SK-N-SH (cell line): Measurements from ENCODE around the gene SLC4A9. TPM values are rescaled to one million over a fixed set of nuclear protein-coding genes. Genes with fewer than 3 reads are reported as not detected.

Experiments
- CTCF ChIA-PET: fragments of 300-600, 350-600 bp; formaldehyde crosslinking; extraction: SDS; loops from one replicate; lab custom pipeline; 2021; lab: Yijun Ruan, JAX
- POLR2A ChIA-PET: fragments of 350-600 bp; sonication (Branson Sonifier 250); formaldehyde crosslinking; extraction: SDS; loops from one replicate; lab custom pipeline; 2020; ENCODE audit warnings: antibody characterized with exemption, inconsistent platforms; lab: Yijun Ruan, JAX
- DNase-seq: peaks from one replicate; pipeline ENCODE4 v3.0.0; 2012
- H2AFZ ChIP-seq: fragments of 200-600 bp; sonication (generic); 2 replicates; pipeline ENCODE4 v1.8.1; 2016; ENCODE audit warnings: antibody characterized with exemption, mild to moderate bottlenecking, low read depth
- H3F3A ChIP-seq: fragments of 200-600 bp; sonication (generic); replicated peaks from 2 replicates; pipeline ENCODE3; 2016; ENCODE audit warnings: antibody characterized with exemption, mild to moderate bottlenecking; ENCODE audit not compliant: insufficient read depth
- H3K27ac ChIP-seq, 2 experiments: fragments of 200-500 bp in 1 of 2; fragments of 200-600 bp in 1 of 2; sonication (Bioruptor generic) in 1 of 2; sonication (generic), shearing (Covaris generic) in 1 of 2; 2 replicates each; pipeline versions ENCODE4 v1.5.1 to v1.6.1; 2014 to 2016; ENCODE audit warnings: low read depth in 2 of 2, inconsistent platforms in 1 of 2, low read length in 1 of 2, mild to moderate bottlenecking in 1 of 2, mixed read lengths in 1 of 2
- H3K27me3 ChIP-seq: fragments of 200-600 bp; sonication (generic), shearing (Covaris generic); 2 replicates; pipeline ENCODE4 v1.6.1; 2016; ENCODE audit warnings: mixed run types; ENCODE audit not compliant: insufficient read depth
- H3K36me3 ChIP-seq, 2 experiments: fragments of 200-500 bp in 1 of 2; fragments of 200-600 bp in 1 of 2; sonication (Bioruptor generic) in 1 of 2; sonication (generic) in 1 of 2; replicated peaks in 1 of 2; 2 replicates each; pipeline versions ENCODE3 to v1.5.1; 2014 to 2016; ENCODE audit warnings: low read length in 1 of 2, mild to moderate bottlenecking in 1 of 2; ENCODE audit not compliant: insufficient read depth in 2 of 2, control insufficient read depth in 1 of 2
- H3K4me1 ChIP-seq, 2 experiments: fragments of 200-500 bp in 1 of 2; fragments of 200-600 bp in 1 of 2; sonication (Bioruptor generic) in 1 of 2; sonication (generic), shearing (Covaris generic) in 1 of 2; 2 replicates each; pipeline versions ENCODE4 v1.5.1 to v1.6.1; 2014 to 2016; ENCODE audit warnings: low read depth in 1 of 2, low read length in 1 of 2, mixed run types in 1 of 2; ENCODE audit not compliant: insufficient read depth in 2 of 2, control insufficient read depth in 1 of 2
- H3K4me2 ChIP-seq: fragments of 200-600 bp; sonication (generic), shearing (Covaris generic); 2 replicates; pipeline ENCODE4 v1.6.1; 2017; ENCODE audit warnings: mixed run types
- H3K4me3 ChIP-seq, 2 experiments: fragments of 200-500 bp in 1 of 2; fragments of 200-600 bp in 1 of 2; sonication (Bioruptor generic) in 1 of 2; sonication (generic), shearing (Covaris generic) in 1 of 2; 2 replicates each; pipeline versions ENCODE4 v1.5.1 to v1.8.1; 2014 to 2016; ENCODE audit warnings: low read depth in 2 of 2, inconsistent platforms in 1 of 2, low read length in 1 of 2, mild to moderate bottlenecking in 1 of 2, mixed read lengths in 1 of 2, moderate library complexity in 1 of 2
- H3K79me2 ChIP-seq: fragments of 200-600 bp; sonication (generic); 2 replicates; pipeline ENCODE4 v1.8.1; 2017; ENCODE audit warnings: mild to moderate bottlenecking; ENCODE audit not compliant: insufficient read depth
- H3K9ac ChIP-seq: fragments of 200-600 bp; sonication (generic); 2 replicates; pipeline ENCODE4 v1.6.1; 2017; ENCODE audit warnings: mixed run types
- H3K9me2 ChIP-seq: fragments of 200-600 bp; sonication (generic); 2 replicates; pipeline ENCODE4 v1.6.1; 2017; ENCODE audit warnings: mixed run types
- H3K9me3 ChIP-seq: fragments of 200-600 bp; sonication (generic); 2 replicates; pipeline ENCODE4 v1.6.1; 2017; ENCODE audit warnings: mixed run types, mild to moderate bottlenecking, moderate library complexity
- H4K20me1 ChIP-seq: fragments of 200-600 bp; sonication (generic); 2 replicates; pipeline ENCODE4 v1.6.1; 2017; ENCODE audit warnings: mild to moderate bottlenecking, mixed run types; ENCODE audit not compliant: insufficient read depth
- CHD2 ChIP-seq: fragments of 150-350 bp; IDR thresholded peaks from 2 replicates; pipeline ENCODE4 v1.6.1; 2018; ENCODE audit warnings: low read length; ENCODE audit not compliant: partially characterized antibody
- ELF1 ChIP-seq: IDR thresholded peaks from 2 replicates; pipeline ENCODE4 v1.4.0; 2012
- FOXJ3 ChIP-seq: sonication (generic); formaldehyde crosslinking; IDR thresholded peaks from 2 replicates; pipeline ENCODE4 v1.5.1; 2020; ENCODE audit warnings: mild to moderate bottlenecking, missing genetic modification reagents
- GATA2 ChIP-seq: sonication (generic); formaldehyde crosslinking; IDR thresholded peaks from 2 replicates; pipeline ENCODE4 v1.5.0; 2020; ENCODE audit warnings: mild to moderate bottlenecking, missing genetic modification reagents
- JUND ChIP-seq: IDR thresholded peaks from 2 replicates; pipeline ENCODE4 v1.4.0; 2012
- NRF1 ChIP-seq: IDR thresholded peaks from 2 replicates; pipeline ENCODE4 v1.6.1; 2012; ENCODE audit warnings: low read depth, mild to moderate bottlenecking, low read length
- POLR2AphosphoS5 ChIP-seq: IDR thresholded peaks from 2 replicates; pipeline ENCODE4 v1.6.1; 2012; ENCODE audit warnings: low read depth, low read length
- RAD21 ChIP-seq: IDR thresholded peaks from 2 replicates; pipeline ENCODE4 v1.6.1; 2012; ENCODE audit warnings: mild to moderate bottlenecking, low read length
- SIN3A ChIP-seq: IDR thresholded peaks from 2 replicates; pipeline ENCODE4 v1.6.1; 2012; ENCODE audit warnings: low read depth, mild to moderate bottlenecking, low read length, moderate library complexity, borderline replicate concordance
- SMC3 ChIP-seq: IDR thresholded peaks from 2 replicates; pipeline ENCODE4 v1.6.1; 2012; ENCODE audit warnings: low read depth, low read length, improper control_type of control experiment
- TCF12 ChIP-seq: IDR thresholded peaks from 2 replicates; pipeline ENCODE4 v1.4.0; 2012
- YY1 ChIP-seq: IDR thresholded peaks from 2 replicates; pipeline ENCODE4 v1.4.0; 2012; ENCODE audit warnings: low read depth, mild to moderate bottlenecking
- WGBS: methylation state at CpG from one replicate; pipeline ENCODE4 v1.1.6; 2017; ENCODE audit warnings: low lambda C conversion rate; 5-methylcytosine and 5-hydroxymethylcytosine counted together
- polyA plus RNA-seq, 3 experiments: library from polyadenylated mRNA; depleted of rRNA; stranded (reverse); fragments of >200 nt; gene quantifications; 2 replicates each; pipeline ENCODE4 v1.2.3, GENCODE V29; 2012
- TF ChIP-seq, protein P1 (sequence below): IDR thresholded peaks from 2 replicates; pipeline ENCODE4 v1.6.1; 2012; ENCODE audit warnings: mild to moderate bottlenecking, low read depth, low read length, moderate library complexity
- TF ChIP-seq, protein P2 (sequence below): IDR thresholded peaks from 2 replicates; pipeline ENCODE4 v1.4.0; 2012; ENCODE audit warnings: low read depth
- TF ChIP-seq, protein P3 (sequence below): fragments of 150-350 bp; IDR thresholded peaks from 2 replicates; pipeline ENCODE4 v1.6.1; 2016; ENCODE audit warnings: mild to moderate bottlenecking, low read depth, low read length

The SLC4A9 gene
- polyA plus RNA-seq, 1 of the 3 experiments (the other 2 are of a cell fraction), result 0.02 TPM

DNA sequence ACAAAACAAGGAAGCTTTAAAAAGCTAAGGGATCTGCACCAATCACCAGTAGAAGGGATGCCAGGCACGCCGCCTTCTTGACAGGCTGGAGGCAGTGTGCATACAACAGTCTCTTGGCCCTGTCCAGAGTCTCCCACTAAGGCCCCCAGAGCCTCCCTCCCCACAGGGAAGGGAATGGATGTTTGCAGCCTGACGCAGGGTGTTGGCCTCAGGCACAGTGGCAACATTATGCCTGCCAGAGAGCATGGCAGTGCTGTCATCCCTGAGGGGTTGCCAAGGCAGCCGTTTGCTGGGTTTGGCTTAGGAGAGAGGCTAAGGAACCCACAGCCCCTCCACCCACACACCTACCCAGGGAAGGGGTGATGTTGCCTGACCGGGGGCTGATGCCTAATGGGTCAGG is 18.4 kb upstream of the SLC4A9 start:
- H3K27ac ChIP-seq, result no peak overlapping the region
- no peaks in the 10 kb centered on the region for H3K9me2 ChIP-seq
- no peaks in the 10 kb centered on the region for H3K27me3 ChIP-seq
- H2AFZ ChIP-seq, result no peak overlapping the region
- H3K4me2 ChIP-seq, result no peak overlapping the region; the same call in 1 of the 2 replicates
- 93% methylated on average over 3 of the region's 5 CpGs for WGBS
- ChIA-PET POLR2A (interaction anchor here (0.9 kb wide), 1 partner anchor 97 kb away, joined by 3 read pairs; no protein-coding TSS in a partner anchor), CTCF (interaction anchor here (1.3 to 4.7 kb wide), 2 partner anchors 11 to 266 kb away, joined by 3 to 22 read pairs; no protein-coding TSS in a partner anchor)
- H3F3A ChIP-seq, result peaks cover 7% of the 10 kb centered on the region
- H3K36me3 ChIP-seq, result peaks cover 0 to 21% of the 10 kb centered on the region in 2 experiments
- DNase-seq, result no peak
- TF ChIP-seq, protein P1, sequence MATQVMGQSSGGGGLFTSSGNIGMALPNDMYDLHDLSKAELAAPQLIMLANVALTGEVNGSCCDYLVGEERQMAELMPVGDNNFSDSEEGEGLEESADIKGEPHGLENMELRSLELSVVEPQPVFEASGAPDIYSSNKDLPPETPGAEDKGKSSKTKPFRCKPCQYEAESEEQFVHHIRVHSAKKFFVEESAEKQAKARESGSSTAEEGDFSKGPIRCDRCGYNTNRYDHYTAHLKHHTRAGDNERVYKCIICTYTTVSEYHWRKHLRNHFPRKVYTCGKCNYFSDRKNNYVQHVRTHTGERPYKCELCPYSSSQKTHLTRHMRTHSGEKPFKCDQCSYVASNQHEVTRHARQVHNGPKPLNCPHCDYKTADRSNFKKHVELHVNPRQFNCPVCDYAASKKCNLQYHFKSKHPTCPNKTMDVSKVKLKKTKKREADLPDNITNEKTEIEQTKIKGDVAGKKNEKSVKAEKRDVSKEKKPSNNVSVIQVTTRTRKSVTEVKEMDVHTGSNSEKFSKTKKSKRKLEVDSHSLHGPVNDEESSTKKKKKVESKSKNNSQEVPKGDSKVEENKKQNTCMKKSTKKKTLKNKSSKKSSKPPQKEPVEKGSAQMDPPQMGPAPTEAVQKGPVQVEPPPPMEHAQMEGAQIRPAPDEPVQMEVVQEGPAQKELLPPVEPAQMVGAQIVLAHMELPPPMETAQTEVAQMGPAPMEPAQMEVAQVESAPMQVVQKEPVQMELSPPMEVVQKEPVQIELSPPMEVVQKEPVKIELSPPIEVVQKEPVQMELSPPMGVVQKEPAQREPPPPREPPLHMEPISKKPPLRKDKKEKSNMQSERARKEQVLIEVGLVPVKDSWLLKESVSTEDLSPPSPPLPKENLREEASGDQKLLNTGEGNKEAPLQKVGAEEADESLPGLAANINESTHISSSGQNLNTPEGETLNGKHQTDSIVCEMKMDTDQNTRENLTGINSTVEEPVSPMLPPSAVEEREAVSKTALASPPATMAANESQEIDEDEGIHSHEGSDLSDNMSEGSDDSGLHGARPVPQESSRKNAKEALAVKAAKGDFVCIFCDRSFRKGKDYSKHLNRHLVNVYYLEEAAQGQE, result no peak
- TF ChIP-seq POLR2AphosphoS5 (no peak), CHD2 (no peak), SMC3 (no peak), FOXJ3 (CRISPR knock-in tag) (no peak), NRF1 (no peak), SIN3A (no peak), RAD21 (no peak)
- no peak overlapping the region for H3K9ac ChIP-seq
- H3K4me3 ChIP-seq, result no peak overlapping the region
- H3K4me1 ChIP-seq, result peaks cover 5 to 35% of the 10 kb centered on the region in 2 experiments; a peak in 3 of 4 replicates
- H3K9me3 ChIP-seq, result no peaks in the 10 kb centered on the region
- peaks cover 78% of the 10 kb centered on the region for H3K79me2 ChIP-seq
- peaks cover 17% of the 10 kb centered on the region for H4K20me1 ChIP-seq

DNA sequence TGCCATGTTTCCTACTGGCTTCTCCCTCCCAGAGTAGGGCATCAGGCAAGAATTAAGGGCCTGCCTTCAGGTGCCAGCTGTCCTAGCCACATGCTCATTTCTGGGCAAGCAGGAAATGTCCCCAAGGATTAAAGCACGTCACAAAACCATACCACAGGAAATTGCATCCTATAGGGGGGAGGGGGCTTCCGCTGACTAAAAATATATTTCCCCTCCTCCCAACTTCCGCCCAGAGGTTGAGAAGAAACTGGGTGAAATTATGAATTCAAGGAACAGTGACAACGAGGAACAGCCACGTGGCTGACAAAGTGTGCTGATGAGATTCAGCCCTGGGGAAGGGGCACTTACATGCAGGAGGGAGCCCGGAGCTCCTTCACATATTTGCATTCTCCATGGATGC is 17.7 kb upstream of the SLC4A9 start:
- Histone ChIP-seq H3K27me3 (no peaks in the 10 kb centered on the region), H3K27ac (peak overlapping the region in 1 of 2 experiments; percentile 18; a peak in 1 of 4 replicates), H3K4me3 (no peak overlapping the region), H3K9me3 (no peaks in the 10 kb centered on the region), H2AFZ (no peak overlapping the region), H4K20me1 (peaks cover 17% of the 10 kb centered on the region), H3K9ac (no peak overlapping the region), H3K36me3 (peaks cover 0 to 21% of the 10 kb centered on the region in 2 experiments), H3K4me2 (no peak overlapping the region), H3F3A (peaks cover 14% of the 10 kb centered on the region), H3K9me2 (no peaks in the 10 kb centered on the region), H3K79me2 (peaks cover 76% of the 10 kb centered on the region), H3K4me1 (peaks cover 11 to 35% of the 10 kb centered on the region in 2 experiments)
- TF ChIP-seq ELF1 (no peak), YY1 (no peak), JUND (no peak), FOXJ3 (CRISPR knock-in tag) (no peak), GATA2 (CRISPR knock-in tag) (no peak), SIN3A (no peak), TCF12 (no peak), POLR2AphosphoS5 (no peak), CHD2 (no peak)
- TF ChIP-seq, protein P2, sequence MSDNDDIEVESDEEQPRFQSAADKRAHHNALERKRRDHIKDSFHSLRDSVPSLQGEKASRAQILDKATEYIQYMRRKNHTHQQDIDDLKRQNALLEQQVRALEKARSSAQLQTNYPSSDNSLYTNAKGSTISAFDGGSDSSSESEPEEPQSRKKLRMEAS, result no peak
- TF ChIP-seq, protein P1, result no peak
- TF ChIP-seq, protein P3, sequence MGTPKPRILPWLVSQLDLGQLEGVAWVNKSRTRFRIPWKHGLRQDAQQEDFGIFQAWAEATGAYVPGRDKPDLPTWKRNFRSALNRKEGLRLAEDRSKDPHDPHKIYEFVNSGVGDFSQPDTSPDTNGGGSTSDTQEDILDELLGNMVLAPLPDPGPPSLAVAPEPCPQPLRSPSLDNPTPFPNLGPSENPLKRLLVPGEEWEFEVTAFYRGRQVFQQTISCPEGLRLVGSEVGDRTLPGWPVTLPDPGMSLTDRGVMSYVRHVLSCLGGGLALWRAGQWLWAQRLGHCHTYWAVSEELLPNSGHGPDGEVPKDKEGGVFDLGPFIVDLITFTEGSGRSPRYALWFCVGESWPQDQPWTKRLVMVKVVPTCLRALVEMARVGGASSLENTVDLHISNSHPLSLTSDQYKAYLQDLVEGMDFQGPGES, result no peak
- no peak for DNase-seq
- POLR2A ChIA-PET, result interaction anchor here (0.9 kb wide), 1 partner anchor 97 kb away, joined by 3 read pairs; no protein-coding TSS in a partner anchor
- 85% methylated on average over 6 of the region's 6 CpGs for WGBS
- CTCF ChIA-PET, result interaction anchor here (1.0 to 15.0 kb wide), 4 partner anchors 10 to 554 kb away, joined by 3 to 418 read pairs (median 12); no protein-coding TSS in a partner anchor
